ENCODE data around the gene OR2AP1.
"Not testable (repeated sequence)": the region's sequence is repeated elsewhere in the genome, so short reads cannot be mapped to it uniquely, and the experiment has no call there.

The OR2AP1 gene

GRCh38 chr12:55572168-55572567 is at the start of gene OR2AP1:
OR2AP1 (plus strand) TSS chr12:55572468; CDS start chr12:55574415, 1,947 bp downstream.
- TF ChIP-seq ZFX (IDR thresholded peaks at IDR 0.05) (no peak), CTCF (conservative IDR thresholded peaks at IDR 0.05) (no peak)
- no peak within 1 kb of the TSS for H3K27ac ChIP-seq

- not testable (repeated sequence) for H3K27ac ChIP-seq
Measured at GRCh38 chr12:55548235-55548634, 24.0 kb upstream of the OR2AP1 start.

GRCh38 chr12:55548756-55549155 is 23.5 kb upstream of the OR2AP1 start:
- TF ChIP-seq CTCF (conservative IDR thresholded peaks at IDR 0.05) (no peak), ZFX (IDR thresholded peaks at IDR 0.05) (no peak)

GRCh38 chr12:55549302-55549701 is 23.0 kb upstream of the OR2AP1 start, which contains the start of gene OR6C4:
OR6C4 (plus strand) TSS chr12:55549602; CDS start chr12:55551227, 1,625 bp downstream.
- H3K27ac ChIP-seq = no peak within 1 kb of the TSS
- TF ChIP-seq ZFX (IDR thresholded peaks at IDR 0.05) (no peak), CTCF (conservative IDR thresholded peaks at IDR 0.05) (no peak)

More at GRCh38 chr12:55548756-55549155, 23.5 kb upstream of the OR2AP1 start:
- H3K27ac ChIP-seq = no peak overlapping the region

- TF ChIP-seq ZFX (IDR thresholded peaks at IDR 0.05) = no peak
- TF ChIP-seq CTCF (conservative IDR thresholded peaks at IDR 0.05) = no peak
- H3K27ac ChIP-seq = no peak overlapping the region
Measured at GRCh38 chr12:55554296-55554695, 18.0 kb upstream of the OR2AP1 start.

- not testable (repeated sequence) for H3K27ac ChIP-seq
Measured at GRCh38 chr12:55570060-55570459, 2.2 kb upstream of the OR2AP1 start.

- H3K27ac ChIP-seq = not testable (repeated sequence)
Measured at GRCh38 chr12:55570689-55571088, 1.6 kb upstream of the OR2AP1 start.

GRCh38 chr12:55582066-55582465 is 9.8 kb downstream of the OR2AP1 start:
- H3K27ac ChIP-seq = no peak overlapping the region
- TF ChIP-seq ZFX (IDR thresholded peaks at IDR 0.05) = no peak
- TF ChIP-seq CTCF (conservative IDR thresholded peaks at IDR 0.05) = no peak

- TF ChIP-seq ZFX (IDR thresholded peaks at IDR 0.05) = no peak
- no peak overlapping the region for H3K27ac ChIP-seq
Measured at GRCh38 chr12:55585817-55586216, 13.5 kb downstream of the OR2AP1 start.

GRCh38 chr12:55590152-55590551 is 17.9 kb downstream of the OR2AP1 start:
- H3K27ac ChIP-seq = not testable (repeated sequence)
